SK-N-SH (cell line): ENCODE data around the gene MX2.

Experiments used
- EZH2phosphoT487 ChIP-seq: fragments of 200-600 bp; sonication (generic); IDR thresholded peaks from 2 replicates; pipeline ENCODE4 v1.6.1; 2017; ENCODE audit warnings: low read depth, mixed run types, mild to moderate bottlenecking, antibody characterized with exemption, moderate library complexity, borderline replicate concordance
- RCOR1 ChIP-seq: fragments of 150-350 bp; IDR thresholded peaks from 2 replicates; pipeline ENCODE4 v1.6.1; 2017; ENCODE audit warnings: antibody characterized with exemption, low read length
- SMC3 ChIP-seq: IDR thresholded peaks from 2 replicates; pipeline ENCODE4 v1.6.1; 2012; ENCODE audit warnings: low read depth, low read length, improper control_type of control experiment
- TF ChIP-seq, protein P1 (sequence below): fragments of 200-600 bp; sonication (generic); IDR thresholded peaks from 2 replicates; pipeline ENCODE4 v1.6.1; 2017; ENCODE audit warnings: antibody characterized with exemption, mild to moderate bottlenecking, moderate library complexity

DNA sequence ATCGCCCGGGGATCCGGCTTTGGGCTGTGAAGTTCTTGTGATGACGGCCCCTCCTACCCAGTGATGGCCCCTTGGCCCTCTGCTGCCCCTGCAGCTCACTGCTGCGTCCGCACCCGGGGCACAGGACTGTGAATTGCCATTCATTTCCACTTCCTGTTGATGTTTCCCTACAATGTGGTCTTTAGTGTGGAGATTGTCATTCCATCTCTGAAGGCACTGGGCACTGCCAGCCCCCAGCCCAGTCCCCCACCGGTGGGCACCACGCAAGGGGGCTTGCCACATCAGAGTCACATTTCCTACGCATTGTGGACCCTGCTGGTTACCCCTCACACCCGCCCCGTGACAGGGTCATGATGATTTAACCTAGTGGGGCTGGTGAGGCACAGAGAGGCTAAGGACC lies 2.5 kb upstream of the MX2 start:
- no peak for TF ChIP-seq RCOR1
- TF ChIP-seq EZH2phosphoT487, result no peak
- TF ChIP-seq, protein P1, sequence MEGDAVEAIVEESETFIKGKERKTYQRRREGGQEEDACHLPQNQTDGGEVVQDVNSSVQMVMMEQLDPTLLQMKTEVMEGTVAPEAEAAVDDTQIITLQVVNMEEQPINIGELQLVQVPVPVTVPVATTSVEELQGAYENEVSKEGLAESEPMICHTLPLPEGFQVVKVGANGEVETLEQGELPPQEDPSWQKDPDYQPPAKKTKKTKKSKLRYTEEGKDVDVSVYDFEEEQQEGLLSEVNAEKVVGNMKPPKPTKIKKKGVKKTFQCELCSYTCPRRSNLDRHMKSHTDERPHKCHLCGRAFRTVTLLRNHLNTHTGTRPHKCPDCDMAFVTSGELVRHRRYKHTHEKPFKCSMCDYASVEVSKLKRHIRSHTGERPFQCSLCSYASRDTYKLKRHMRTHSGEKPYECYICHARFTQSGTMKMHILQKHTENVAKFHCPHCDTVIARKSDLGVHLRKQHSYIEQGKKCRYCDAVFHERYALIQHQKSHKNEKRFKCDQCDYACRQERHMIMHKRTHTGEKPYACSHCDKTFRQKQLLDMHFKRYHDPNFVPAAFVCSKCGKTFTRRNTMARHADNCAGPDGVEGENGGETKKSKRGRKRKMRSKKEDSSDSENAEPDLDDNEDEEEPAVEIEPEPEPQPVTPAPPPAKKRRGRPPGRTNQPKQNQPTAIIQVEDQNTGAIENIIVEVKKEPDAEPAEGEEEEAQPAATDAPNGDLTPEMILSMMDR, result no peak
- no peak for TF ChIP-seq SMC3
